IMR-90 (cell line): ENCODE data around the gene KRTAP12-4. TPM values are rescaled to one million over a fixed set of nuclear protein-coding genes. Genes with fewer than 3 reads are reported as not detected.

Source experiments
- ATAC-seq: fragments of 200-7000 bp; cut with Tn5 transposase; 2 replicates; pipeline ENCODE4 v1.9.1; 2020; ENCODE audit warnings: low read depth, mild to moderate bottlenecking, moderate library complexity
- BruUV-seq: library from RNA; stranded (reverse); fragments of 400-500 nt; replicated peaks from 2 replicates; lab custom pipeline; 2021; lab: Mats Ljungman, UMichigan
- CTCF ChIA-PET: fragments of 300-600 bp; formaldehyde crosslinking; extraction: SDS; loops from one replicate; lab custom pipeline; 2021; ENCODE audit warnings: antibody characterized with exemption; lab: Yijun Ruan, JAX
- POLR2A ChIA-PET: fragments of 300-600 bp; sonication (Branson Sonifier 250); formaldehyde crosslinking; loops from one replicate; lab custom pipeline; 2022; ENCODE audit warnings: antibody characterized with exemption; ENCODE audit not compliant: unreplicated experiment; lab: Charles Lee
- DNase-seq: peaks from one replicate; pipeline ENCODE4 v3.0.0; 2013
- H2AFZ ChIP-seq: replicated peaks from 2 replicates; pipeline ENCODE3; 2013; ENCODE audit warnings: low read length, mild to moderate bottlenecking; ENCODE audit not compliant: poor library complexity
- H2AK5ac ChIP-seq: 2 replicates; pipeline ENCODE4 v1.6.1; 2013; ENCODE audit warnings: low read depth, low read length, inconsistent platforms
- H2AK9ac ChIP-seq: replicated peaks from 2 replicates; pipeline ENCODE3; 2013; ENCODE audit warnings: mild to moderate bottlenecking, low read depth, low read length, moderate library complexity; ENCODE audit not compliant: poor library complexity
- H2BK120ac ChIP-seq: 2 replicates; pipeline ENCODE4 v1.6.1; 2013; ENCODE audit warnings: low read depth, low read length, inconsistent platforms
- H2BK15ac ChIP-seq: 3 replicates; pipeline ENCODE4 v1.6.1; 2013; ENCODE audit warnings: low read depth, low read length, inconsistent platforms
- H2BK20ac ChIP-seq: 2 replicates; pipeline ENCODE4 v1.6.1; 2013; ENCODE audit warnings: low read depth, mild to moderate bottlenecking, inconsistent platforms, low read length, moderate library complexity
- H2BK5ac ChIP-seq: 2 replicates; pipeline ENCODE4 v1.6.1; 2013; ENCODE audit warnings: mild to moderate bottlenecking, low read depth, low read length, inconsistent platforms; ENCODE audit not compliant: poor library complexity, severe bottlenecking
- H3K14ac ChIP-seq: replicated peaks from 2 replicates; pipeline ENCODE4 v1.6.1; 2013; ENCODE audit warnings: low read depth, low read length, inconsistent platforms
- H3K18ac ChIP-seq: 2 replicates; pipeline ENCODE4 v1.6.1; 2013; ENCODE audit warnings: low read depth, low read length, control low read depth
- H3K23ac ChIP-seq: 2 replicates; pipeline ENCODE4 v1.6.1; 2013; ENCODE audit warnings: low read depth, low read length, inconsistent platforms
- H3K27ac ChIP-seq: 2 replicates; pipeline ENCODE4 v1.5.1; 2013; ENCODE audit warnings: mild to moderate bottlenecking, control low read depth, low read length; ENCODE audit not compliant: insufficient read depth
- H3K27me3 ChIP-seq: 2 replicates; pipeline ENCODE4 v1.6.1; 2013; ENCODE audit warnings: low read length; ENCODE audit not compliant: control insufficient read depth, insufficient read depth
- H3K36me3 ChIP-seq: 2 replicates; pipeline ENCODE4 v1.6.1; 2013; ENCODE audit warnings: low read length, mixed read lengths; ENCODE audit not compliant: control insufficient read depth, insufficient read depth
- H3K4ac ChIP-seq: 2 replicates; pipeline ENCODE4 v1.6.1; 2013; ENCODE audit warnings: low read depth, low read length, inconsistent platforms
- H3K4me1 ChIP-seq: 2 replicates; pipeline ENCODE4 v1.6.1; 2013; ENCODE audit warnings: low read length, mixed read lengths; ENCODE audit not compliant: control insufficient read depth, insufficient read depth
- H3K4me2 ChIP-seq: 2 replicates; pipeline ENCODE4 v1.6.1; 2013; ENCODE audit warnings: low read depth, mild to moderate bottlenecking, control low read depth, low read length, moderate library complexity
- H3K4me3 ChIP-seq: 2 replicates; pipeline ENCODE4 v1.5.1; 2013; ENCODE audit warnings: low read depth, mild to moderate bottlenecking, control low read depth, low read length, moderate library complexity; ENCODE audit not compliant: insufficient read depth
- H3K56ac ChIP-seq: 2 replicates; pipeline ENCODE4 v1.6.1; 2013; ENCODE audit warnings: low read length, inconsistent platforms; ENCODE audit not compliant: insufficient read depth; ENCODE audit errors: extremely low read depth
- H3K79me1 ChIP-seq, 2 experiments: 2 replicates each; pipeline ENCODE4 v1.6.1; 2013; ENCODE audit warnings: low read length in 2 of 2, inconsistent platforms in 1 of 2, low read depth in 1 of 2
- H3K9ac ChIP-seq: 2 replicates; pipeline ENCODE4 v1.6.1; 2013; ENCODE audit warnings: low read depth, low read length, control low read depth
- H3K9me1 ChIP-seq: 2 replicates; pipeline ENCODE4 v1.6.1; 2013; ENCODE audit warnings: low read length, inconsistent platforms; ENCODE audit not compliant: insufficient read depth
- H3K9me3 ChIP-seq: 2 replicates; pipeline ENCODE4 v1.6.1; 2013; ENCODE audit warnings: low read length; ENCODE audit not compliant: control insufficient read depth, insufficient read depth
- H4K20me1 ChIP-seq: 2 replicates; pipeline ENCODE4 v1.6.1; 2013; ENCODE audit warnings: low read length, inconsistent platforms; ENCODE audit not compliant: insufficient read depth
- H4K5ac ChIP-seq: 2 replicates; pipeline ENCODE4 v1.6.1; 2013; ENCODE audit warnings: mild to moderate bottlenecking, low read depth, low read length, control low read depth
- H4K8ac ChIP-seq, 2 experiments: 2 replicates each; pipeline ENCODE4 v1.6.1; 2013; ENCODE audit warnings: low read depth in 2 of 2, low read length in 2 of 2, control low read depth in 1 of 2, inconsistent platforms in 1 of 2
- H4K91ac ChIP-seq: 2 replicates; pipeline ENCODE4 v1.6.1; 2013; ENCODE audit warnings: low read depth, low read length, inconsistent platforms; ENCODE audit not compliant: insufficient read depth
- BHLHE40 ChIP-seq: fragments of 150-350 bp; IDR thresholded peaks from 2 replicates; pipeline ENCODE4 v1.6.1; 2016; ENCODE audit warnings: mild to moderate bottlenecking, low read depth, low read length
- CEBPB ChIP-seq: IDR thresholded peaks from 2 replicates; pipeline ENCODE4 v1.6.1; 2012; ENCODE audit warnings: low read depth, low read length, improper control_type of control experiment
- CHD1 ChIP-seq: IDR thresholded peaks from 2 replicates; pipeline ENCODE4 v1.6.1; 2012; ENCODE audit warnings: low read depth, low read length, improper control_type of control experiment
- CTCF ChIP-seq: conservative IDR thresholded peaks from 2 replicates; pipeline ENCODE4 v1.5.1; 2012; ENCODE audit warnings: mild to moderate bottlenecking, low read depth, low read length, improper control_type of control experiment
- ELK1 ChIP-seq: fragments of 150-350 bp; IDR thresholded peaks from 2 replicates; pipeline ENCODE4 v1.6.1; 2016; ENCODE audit warnings: low read depth, mild to moderate bottlenecking, low read length, moderate library complexity, borderline replicate concordance
- FOS ChIP-seq: fragments of 150-350 bp; IDR thresholded peaks from 2 replicates; pipeline ENCODE4 v1.6.1; 2016; ENCODE audit warnings: low read depth, low read length
- MAFK ChIP-seq: IDR thresholded peaks from 2 replicates; pipeline ENCODE4 v1.6.1; 2012; ENCODE audit warnings: low read depth, low read length, improper control_type of control experiment
- MAZ ChIP-seq: IDR thresholded peaks from 2 replicates; pipeline ENCODE4 v1.6.1; 2012; ENCODE audit warnings: low read depth, mild to moderate bottlenecking, low read length, improper control_type of control experiment, moderate library complexity, borderline replicate concordance
- MXI1 ChIP-seq: IDR thresholded peaks from 2 replicates; pipeline ENCODE4 v1.6.1; 2012; ENCODE audit warnings: low read depth, mild to moderate bottlenecking, low read length, moderate library complexity, borderline replicate concordance
- NFE2L2 ChIP-seq: fragments of 150-350 bp; IDR thresholded peaks from 2 replicates; pipeline ENCODE4 v1.6.1; 2016; ENCODE audit warnings: low read depth, mild to moderate bottlenecking, low read length
- POLR2A ChIP-seq: IDR thresholded peaks from 2 replicates; pipeline ENCODE4 v1.6.1; 2012; ENCODE audit warnings: mild to moderate bottlenecking, low read depth, low read length
- RAD21 ChIP-seq: IDR thresholded peaks from 2 replicates; pipeline ENCODE4 v1.6.1; 2012; ENCODE audit warnings: low read length, improper control_type of control experiment
- RCOR1 ChIP-seq: IDR thresholded peaks from 2 replicates; pipeline ENCODE4 v1.6.1; 2012; ENCODE audit warnings: mild to moderate bottlenecking, low read length, improper control_type of control experiment; ENCODE audit not compliant: insufficient replicate concordance
- RFX5 ChIP-seq: IDR thresholded peaks from 2 replicates; pipeline ENCODE4 v1.8.0; 2012; ENCODE audit warnings: low read depth, mild to moderate bottlenecking, low read length, moderate library complexity
- SMC3 ChIP-seq: fragments of 150-350 bp; IDR thresholded peaks from 2 replicates; pipeline ENCODE4 v1.6.1; 2016; ENCODE audit warnings: low read depth, mild to moderate bottlenecking, antibody characterized with exemption, low read length, moderate library complexity
- USF2 ChIP-seq: fragments of 150-350 bp; IDR thresholded peaks from 2 replicates; pipeline ENCODE4 v1.6.1; 2017; ENCODE audit warnings: mild to moderate bottlenecking, antibody characterized with exemption, low read length, low read depth
- WGBS, 2 experiments: methylation state at CpG; one replicate each; pipeline versions ENCODE4 v1.1.5 to v1.1.7; 2013; ENCODE audit warnings: missing lambda C conversion rate in 2 of 2; ENCODE audit not compliant: insufficient read length in 1 of 2; ENCODE audit errors: extremely low coverage in 2 of 2; 5-methylcytosine and 5-hydroxymethylcytosine counted together
- dilution Hi-C: fragments of 300-500 bp; cut with HindIII; formaldehyde crosslinking; loops from one replicate; pipeline ENCODE4 v1.14.3; 2018; ENCODE audit warnings: low sequenced_read_pairs; ENCODE audit not compliant: unreplicated experiment
- in situ Hi-C: fragments of 300-500 bp; cut with MboI; formaldehyde crosslinking; loops from 3 replicates; pipeline ENCODE4 v1.14.3; 2019; ENCODE audit warnings: low sequenced_read_pairs, inconsistent platforms, mixed read lengths
- intact Hi-C: fragments of 100-400 bp; cut with micrococcal nuclease; formaldehyde crosslinking; loops from 2 replicates; pipeline ENCODE4 v1.10.0; 2022
- polyA plus RNA-seq, 3 experiments: library from polyadenylated mRNA; depleted of rRNA; stranded (reverse); fragments of >200 nt; gene quantifications; 2 replicates each; pipeline ENCODE4 v1.2.3, GENCODE V29; 2012; ENCODE audit warnings: low replicate concordance in 1 of 3
- total RNA-seq: library from RNA; depleted of rRNA; stranded (reverse); fragments of >200 nt; gene quantifications from 2 replicates; pipeline ENCODE4 v1.2.3, GENCODE V29; 2012

KRTAP12-4 gene
- total and polyA plus RNA-seq, 2 of the 4 experiments (the other 2 are of a cell fraction) = not detected

- no peak overlapping the region for H3K18ac ChIP-seq
- H2AK5ac ChIP-seq = no peak overlapping the region
- no peaks in the 10 kb centered on the region for H3K36me3 ChIP-seq
- H3K4me2 ChIP-seq = no peak overlapping the region
- no peak overlapping the region for H3K23ac ChIP-seq
- in situ Hi-C loops (no loop called here), intact Hi-C loops (no loop called here), dilution Hi-C loops (no loop called here)
- no peaks in the 10 kb centered on the region for H3K4me1 ChIP-seq
- no peaks in the 10 kb centered on the region for H3K79me1 ChIP-seq
- ChIA-PET CTCF (no interaction called here), POLR2A (no interaction called here)
- no peak overlapping the region for H2BK120ac ChIP-seq
- H4K8ac ChIP-seq = no peak overlapping the region
- H3K9ac ChIP-seq = no peak overlapping the region
- H3K4me3 ChIP-seq = no peak overlapping the region
- no peak overlapping the region for H2BK15ac ChIP-seq
- H3K27ac ChIP-seq = no peak overlapping the region
- no peak overlapping the region for H2BK5ac ChIP-seq
- H2AK9ac ChIP-seq = no peak overlapping the region
- H2AFZ ChIP-seq = no peak overlapping the region
- WGBS, 2 experiments = 33% methylated on average over 1 of the region's 6 CpGs; no CpG with 5 or more reads in 1 of the 2 experiments
- no peak for ATAC-seq
- TF ChIP-seq BHLHE40 (no peak), POLR2A (no peak), CEBPB (no peak), CTCF (no peak), RCOR1 (no peak), RAD21 (no peak), SMC3 (no peak), MXI1 (no peak), CHD1 (no peak), MAZ (no peak), RFX5 (no peak), FOS (no peak), ELK1 (no peak), USF2 (no peak), MAFK (no peak), NFE2L2 (no peak)
- H3K27me3 ChIP-seq = peaks cover 3% of the 10 kb centered on the region; the same call in 1 of the 2 replicates
- no peak overlapping the region for H4K91ac ChIP-seq
- H3K4ac ChIP-seq = no peak overlapping the region
- no peak overlapping the region for H3K14ac ChIP-seq
- DNase-seq = no peak
- no peak overlapping the region for H3K56ac ChIP-seq
- no peaks in the 10 kb centered on the region for H4K20me1 ChIP-seq
- no peak overlapping the region for H4K5ac ChIP-seq
- BruUV-seq = no TSS peak
- H2BK20ac ChIP-seq = no peak overlapping the region
- H3K9me1 ChIP-seq = no peaks in the 10 kb centered on the region
- H3K9me3 ChIP-seq = peaks cover 1% of the 10 kb centered on the region; the same call in 1 of the 2 replicates
Measured at GRCh38 chr21:44619886-44620285, 34.6 kb downstream of the KRTAP12-4 start.
